Ovary (tissue), 9 donors: ENCODE results near the gene TOPBP1. TPM values are rescaled to one million over a fixed set of nuclear protein-coding genes. Genes with fewer than 3 reads are reported as not detected.

Experiments used
- DNase-seq, 5 donors: peaks; one replicate each; pipeline ENCODE4 v3.0.0-alpha.2; 2019 to 2020
- H3K27ac ChIP-seq, 2 donors: fragments of 200-600 bp; one replicate each; pipeline versions ENCODE4 v1.5.1 to v1.8.0; 2019 to 2022
- H3K27me3 ChIP-seq: fragments of 200-600 bp; one replicate; pipeline ENCODE4 v1.8.0; 2022
- H3K36me3 ChIP-seq: fragments of 200-600 bp; sonication (generic); one replicate; pipeline ENCODE4 v1.5.1; 2019
- H3K4me1 ChIP-seq: one replicate; pipeline ENCODE4 v1.8.1; 2013; ENCODE audit warnings: mild to moderate bottlenecking, moderate library complexity; ENCODE audit not compliant: insufficient read depth
- H3K4me3 ChIP-seq: fragments of 200-600 bp; sonication (generic); one replicate; pipeline ENCODE4 v1.5.1; 2017
- H3K9me3 ChIP-seq, 2 donors: fragments of 200-600 bp in 1 of 2; sonication (generic) in 1 of 2; one replicate each; pipeline versions ENCODE4 v1.5.1 to v1.8.1; 2013 to 2019; ENCODE audit warnings: mild to moderate bottlenecking in 1 of 2, moderate library complexity in 1 of 2
- CTCF ChIP-seq, 3 donors: fragments of 450-650 bp in 2 of 3; fragments of 200-600 bp in 1 of 3; IDR thresholded peaks; one replicate each; pipeline versions ENCODE4 v1.5.1 to v1.8.0; 2016 to 2022; ENCODE audit warnings: antibody characterized with exemption in 3 of 3, mild to moderate bottlenecking in 1 of 3
- EP300 ChIP-seq: sonication (generic); formaldehyde crosslinking; IDR thresholded peaks from one replicate; pipeline ENCODE4 v1.6.1; 2017; ENCODE audit warnings: antibody characterized with exemption
- POLR2A ChIP-seq: fragments of 450-650 bp; IDR thresholded peaks from one replicate; pipeline ENCODE4 v1.6.1; 2017; ENCODE audit warnings: antibody characterized with exemption, mild to moderate bottlenecking, moderate library complexity
- WGBS, 3 donors: extraction: QIAGEN DNeasy Blood & Tissue Kit in 1 of 3; methylation state at CpG; one replicate each; pipeline versions ENCODE4 v1.1.5 to v1.1.7; 2013 to 2017; 5-methylcytosine and 5-hydroxymethylcytosine counted together
- intact Hi-C, 4 donors: fragments of 100-400 bp; cut with DNase I; formaldehyde crosslinking; loops; one replicate each; pipeline versions ENCODE4 v1.11.0 to v1.15.1; 2022 to 2023
- polyA plus RNA-seq, 2 donors: library from polyadenylated mRNA; stranded (reverse); fragments of 200-250 nt in 1 of 2; fragments of 350-450 nt in 1 of 2; fragmentation: Illumina TruSeq in 1 of 2; extraction: RNeasy Lipid Tissue Mini Kit (QIAGEN cat#74804) in 1 of 2; gene quantifications; one replicate each; pipeline ENCODE4 v1.2.3, GENCODE V29; 2013 to 2014
- total RNA-seq, 7 donors: library from RNA; depleted of rRNA in 2 of 7; stranded (reverse); fragments of >200 nt in 2 of 7; fragmentation: NEBNext Ultra II Directional in 3 of 7; extraction: Animal tissue kit (Norgen Biotek cat#: 25700) in 3 of 7; gene quantifications; one replicate each; pipeline versions ENCODE4 v1.1.0 to v1.2.4, GENCODE V29; 2016 to 2023
- donor health status: DM: no; HTN: no; CAD: no; lungs with moderate emphysema.
- donor health status: DM: no; HTN: no; CAD: no.
- donor health status: Bipolar disorder and iron deficiency.
- donor health status: DM: yes; HTN: yes; CAD: no.
- donor health status: DM: no; HTN: no; CAD: no.
- donor health status: DM: yes; HTN: yes; CAD: no.

Gene TOPBP1
- total and polyA plus RNA-seq, 9 donors = 9.1 to 21.0 (median 13.4) TPM

- Histone ChIP-seq H3K4me3 (no peak overlapping the region), H3K27me3 (no peaks in the 10 kb centered on the region), H3K9me3 (no peaks in the 10 kb centered on the region), H3K4me1 (no peaks in the 10 kb centered on the region), H3K27ac (no peak overlapping the region), H3K36me3 (no peaks in the 10 kb centered on the region)
- DNase-seq = no peak
- TF ChIP-seq EP300 = no peak
- no peak for TF ChIP-seq CTCF (IDR thresholded peaks at IDR 0.05)
- TF ChIP-seq POLR2A = no peak
- intact Hi-C loops = no loop called here
- WGBS, 3 donors = 89 to 95% (median 95%) methylated on average over 13 of the region's 13 CpGs
These were observed 41.5 kb downstream of the TOPBP1 start for GRCh38 chr3:133620066-133620784.

DNA sequence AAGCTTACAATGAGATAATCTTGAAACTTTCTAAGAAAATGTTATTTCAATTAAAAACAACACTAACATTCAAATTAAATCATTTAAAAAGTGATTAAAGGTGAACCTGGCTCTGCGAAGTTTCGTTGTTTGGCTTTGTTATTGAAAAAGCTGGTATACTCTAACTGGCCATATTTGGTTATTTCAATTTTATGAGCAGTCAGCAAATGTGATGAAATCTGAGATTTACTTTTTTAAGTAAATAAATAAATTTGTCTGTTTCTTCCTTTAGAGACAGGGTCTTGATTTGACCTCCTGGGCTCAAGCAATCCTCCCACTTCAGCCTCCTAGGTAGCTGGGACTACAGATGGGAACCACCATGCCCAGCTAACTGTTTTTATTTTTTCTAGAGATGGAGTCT is 50.2 kb downstream of the TOPBP1 start:
- WGBS, 3 donors = 93 to 96% (median 96%) methylated on average over 2 of the region's 2 CpGs
- H3K4me1 ChIP-seq = no peaks in the 10 kb centered on the region
- H3K27me3 ChIP-seq = no peaks in the 10 kb centered on the region
- no peak for TF ChIP-seq EP300
- TF ChIP-seq CTCF (IDR thresholded peaks at IDR 0.05) = no peak
- no peak for TF ChIP-seq POLR2A
- H3K9me3 ChIP-seq = no peaks in the 10 kb centered on the region
- intact Hi-C loops = no loop called here
- H3K36me3 ChIP-seq = no peaks in the 10 kb centered on the region
- no peak overlapping the region for H3K27ac ChIP-seq
- no peak overlapping the region for H3K4me3 ChIP-seq
- DNase-seq = no peak

GRCh38 chr3:133610031-133610430 is 51.7 kb downstream of the TOPBP1 start:
- no peak overlapping the region for H3K27ac ChIP-seq
- no peak overlapping the region for H3K4me3 ChIP-seq
- no peaks in the 10 kb centered on the region for H3K27me3 ChIP-seq
- intact Hi-C loops = no loop called here
- no peak for DNase-seq
- H3K9me3 ChIP-seq = no peaks in the 10 kb centered on the region
- TF ChIP-seq EP300 = no peak
- no peak for TF ChIP-seq CTCF (IDR thresholded peaks at IDR 0.05)
- no peak for TF ChIP-seq POLR2A
- no peaks in the 10 kb centered on the region for H3K4me1 ChIP-seq
- no peaks in the 10 kb centered on the region for H3K36me3 ChIP-seq

GRCh38 chr3:133608388-133608787 is 53.4 kb downstream of the TOPBP1 start:
- H3K4me1 ChIP-seq = no peaks in the 10 kb centered on the region

DNA sequence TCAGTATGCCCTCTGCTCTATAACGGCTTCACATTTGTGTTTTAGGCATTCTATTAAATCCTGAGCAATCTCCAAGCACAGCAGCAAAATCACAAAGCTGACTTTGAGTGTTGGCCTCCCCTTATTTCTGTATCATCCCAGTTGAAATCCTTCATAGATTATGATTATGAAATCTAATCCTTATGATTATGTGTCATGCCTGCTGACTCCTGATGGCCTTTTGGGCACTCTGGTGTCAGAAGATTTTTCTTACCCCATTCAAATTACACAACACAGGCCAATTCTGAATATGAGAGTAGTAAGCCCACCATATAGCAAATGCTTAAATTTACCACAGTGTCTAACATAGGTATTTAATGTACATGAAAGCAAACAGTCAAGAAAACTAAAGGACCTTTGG is 53.9 kb downstream of the TOPBP1 start:
- H3K27ac ChIP-seq = no peak overlapping the region
- no peaks in the 10 kb centered on the region for H3K4me1 ChIP-seq
- no peaks in the 10 kb centered on the region for H3K27me3 ChIP-seq
- DNase-seq = no peak
- no peaks in the 10 kb centered on the region for H3K36me3 ChIP-seq
- TF ChIP-seq EP300 (no peak), POLR2A (no peak), CTCF (IDR thresholded peaks at IDR 0.05) (no peak)
- H3K4me3 ChIP-seq = no peak overlapping the region
- WGBS, 3 donors = 97 to 100% (median 98%) methylated on average over 1 of the region's 1 CpG
- no peaks in the 10 kb centered on the region for H3K9me3 ChIP-seq
- intact Hi-C loops = no loop called here

More at GRCh38 chr3:133608388-133608787, 53.4 kb downstream of the TOPBP1 start:
- H3K27me3 ChIP-seq = no peaks in the 10 kb centered on the region
- H3K4me3 ChIP-seq = no peak overlapping the region
- no peak overlapping the region for H3K27ac ChIP-seq
- H3K36me3 ChIP-seq = no peaks in the 10 kb centered on the region
- intact Hi-C loops = no loop called here
- DNase-seq = no peak
- WGBS, 3 donors = 15 to 38% (median 19%) methylated on average over 2 of the region's 2 CpGs
- no peak for TF ChIP-seq POLR2A
- no peak for TF ChIP-seq EP300
- H3K9me3 ChIP-seq = no peaks in the 10 kb centered on the region
